NCI-H510A (cell line): ENCODE results near the gene ADGRB3.
"Not testable (repeated sequence)": the region's sequence is repeated elsewhere in the genome, so short reads cannot be mapped to it uniquely, and the experiment has no call there.

ENCODE experiments used
- DNase-seq: peaks from one replicate; lab custom pipeline; 2025; lab: John Stamatoyannopoulos, UW

ADGRB3 gene

DNA sequence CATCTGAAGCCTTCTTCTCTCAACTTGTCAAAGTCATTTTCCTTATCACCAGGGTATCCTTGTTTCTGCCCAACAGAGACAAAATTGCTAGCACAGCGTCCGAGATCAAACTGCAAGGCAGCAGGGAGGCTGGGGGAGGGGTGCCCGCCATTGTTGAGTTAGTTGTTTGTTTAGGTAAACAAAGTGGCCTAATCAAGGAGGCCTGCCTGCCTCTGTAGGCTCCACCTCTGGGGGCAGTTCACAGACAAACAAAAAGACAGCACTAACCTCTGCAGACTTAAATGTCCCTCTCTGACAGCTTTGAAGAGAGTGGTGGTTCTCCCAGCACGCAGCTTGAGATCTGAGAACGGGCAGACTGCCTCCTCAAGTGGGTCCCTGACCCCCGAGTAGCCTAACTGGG lies 155.0 kb downstream of the ADGRB3 start:
- not testable (repeated sequence) for DNase-seq

DNA sequence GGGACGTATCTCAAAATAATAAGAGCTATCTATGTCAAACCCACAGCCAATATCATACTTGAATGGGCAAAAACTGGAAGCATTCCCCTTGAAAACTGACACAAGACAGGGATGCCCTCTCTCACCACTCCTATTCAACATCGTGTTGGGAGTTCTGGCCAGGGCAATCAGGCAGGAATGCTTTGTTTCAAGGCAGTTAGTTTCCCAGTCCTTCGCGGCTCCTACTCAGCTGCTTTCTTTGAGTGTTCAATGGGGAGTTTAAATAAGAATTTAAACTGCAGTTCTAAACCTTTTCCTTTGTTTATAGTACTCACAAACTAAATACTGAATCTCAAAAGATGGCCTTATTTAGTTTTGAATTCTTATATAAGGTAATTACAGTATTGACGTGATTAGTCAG lies 179.9 kb downstream of the ADGRB3 start:
- not testable (repeated sequence) for DNase-seq

DNA sequence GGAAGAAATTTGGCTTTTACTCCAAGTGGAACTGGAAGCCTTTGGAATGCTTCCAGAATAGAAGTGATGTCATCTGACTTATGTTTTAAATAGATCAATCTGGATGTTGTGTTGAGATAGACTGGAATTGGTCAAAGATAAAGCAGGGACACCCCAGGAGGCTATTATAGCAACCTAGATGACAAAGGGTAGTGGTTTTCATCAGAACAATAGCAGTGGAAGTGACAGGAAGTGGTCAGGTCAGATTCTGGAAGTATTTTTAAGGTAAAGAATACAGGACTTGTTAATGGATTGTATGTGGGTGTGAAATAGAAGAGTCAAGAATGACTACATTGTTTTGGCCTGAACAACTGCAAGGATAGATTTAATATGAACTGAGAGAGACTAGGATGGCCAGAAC lies 191.4 kb downstream of the ADGRB3 start:
- no peak for DNase-seq

DNA sequence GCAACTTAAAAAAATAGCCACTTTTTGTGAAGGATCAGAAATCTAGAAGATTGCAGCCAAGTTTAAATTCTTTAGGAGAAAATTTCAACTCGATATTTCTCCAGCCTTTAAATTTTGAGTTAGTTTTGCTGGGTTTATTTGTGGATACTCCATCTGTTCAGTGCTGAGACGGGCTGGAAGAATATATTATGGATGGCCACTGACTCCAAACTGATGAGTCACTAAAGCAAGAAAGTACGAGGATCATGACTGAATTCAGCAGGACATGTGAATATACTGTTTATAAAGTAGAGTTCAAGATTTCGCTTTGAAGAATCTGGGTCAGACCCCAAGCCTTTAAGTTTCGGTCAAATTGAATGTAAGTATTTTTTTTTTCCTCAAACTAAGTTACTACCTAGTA lies 199.5 kb downstream of the ADGRB3 start:
- DNase-seq, result no peak

DNA sequence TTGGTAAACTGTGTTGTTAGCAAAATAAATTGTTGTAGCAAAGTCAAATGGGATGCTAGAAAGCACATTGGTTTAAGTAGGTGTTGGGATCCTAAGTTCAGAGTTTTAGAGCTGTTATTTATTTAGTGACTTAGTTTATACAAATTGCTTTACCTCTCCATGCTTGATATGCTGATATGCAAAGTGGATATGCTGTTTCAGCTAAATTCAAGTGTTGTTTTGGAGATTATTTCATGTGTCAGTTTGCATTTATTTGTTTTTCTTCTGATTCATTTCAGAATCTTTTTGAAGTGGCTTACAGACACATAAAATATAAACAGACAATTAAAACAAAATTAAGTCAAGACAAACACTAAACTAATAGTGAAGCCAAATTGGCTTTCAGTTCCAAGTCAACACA lies 203.5 kb downstream of the ADGRB3 start:
- DNase-seq, result no peak

DNA sequence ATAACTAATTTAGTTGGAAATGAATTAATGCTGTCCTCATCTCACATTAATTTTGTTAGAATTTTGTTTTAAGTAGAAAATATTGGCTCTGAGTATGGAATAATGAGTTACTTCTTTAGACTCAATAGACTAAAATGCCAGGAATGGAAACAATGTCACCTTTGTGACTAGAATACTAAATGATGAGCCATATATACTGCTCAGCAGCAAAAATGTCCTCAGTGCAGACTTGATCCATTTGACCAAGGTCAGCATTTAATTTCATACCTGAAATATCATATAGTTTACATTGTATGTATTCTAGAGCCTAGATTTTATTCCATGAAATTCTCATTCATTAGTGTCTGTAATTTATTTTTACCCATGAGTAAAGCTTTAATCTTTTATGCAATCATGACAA lies 217.7 kb downstream of the ADGRB3 start:
- no peak for DNase-seq

DNA sequence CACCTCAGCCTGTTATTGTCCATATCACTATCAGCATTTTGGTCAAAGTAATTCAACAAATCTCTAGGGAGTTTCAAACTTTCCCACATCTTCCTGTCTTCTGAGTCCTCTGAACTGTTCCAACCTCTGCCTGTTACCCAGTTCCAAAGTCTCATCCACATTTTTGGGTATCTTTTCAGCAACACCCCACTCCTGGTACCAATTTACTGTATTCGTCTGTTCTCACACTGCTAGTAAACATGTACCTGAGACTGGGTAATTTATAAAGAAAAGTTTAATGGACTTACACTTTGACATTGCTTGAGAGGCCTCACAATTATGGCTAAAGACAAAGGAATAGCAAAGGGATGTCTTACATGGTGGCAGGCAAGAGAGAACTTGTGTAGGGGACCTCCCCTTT lies 224.2 kb downstream of the ADGRB3 start:
- no peak for DNase-seq

DNA sequence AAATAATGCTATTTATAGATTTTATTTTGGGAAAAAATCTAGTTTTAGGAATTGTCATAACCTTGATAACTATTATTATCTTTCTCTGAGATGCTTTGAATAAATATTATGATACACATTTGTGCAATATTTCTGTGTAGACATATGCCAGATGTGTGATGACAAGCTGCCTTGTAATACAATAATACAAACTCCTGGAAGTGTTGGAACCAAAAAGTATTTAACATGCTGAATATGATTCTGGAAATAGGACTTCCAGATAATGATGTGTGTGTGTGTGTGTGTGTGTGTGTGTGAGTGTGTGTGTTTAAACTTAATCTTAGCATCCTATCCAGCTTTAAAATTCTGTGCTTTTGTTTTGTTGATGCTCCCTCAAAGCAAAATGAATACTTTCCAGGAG lies 233.6 kb downstream of the ADGRB3 start:
- no peak for DNase-seq

DNA sequence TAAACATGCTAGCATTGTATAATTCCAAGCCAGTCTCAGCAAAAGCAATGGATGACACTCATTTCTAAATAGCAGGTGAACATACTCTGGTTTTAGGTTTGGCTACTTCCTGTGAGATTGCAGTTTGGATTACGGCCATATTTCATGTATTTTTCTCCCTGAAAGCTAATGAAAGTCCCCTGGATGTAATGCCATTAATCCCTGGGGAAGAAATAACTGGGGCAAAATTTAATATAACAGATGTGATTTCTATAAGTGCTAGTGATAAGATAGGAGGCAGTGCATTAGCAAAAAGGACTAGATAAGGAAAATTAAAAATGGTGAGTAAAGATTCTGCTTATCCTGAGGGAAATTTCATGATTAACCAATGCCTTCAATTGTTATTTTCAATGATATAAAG lies 238.2 kb downstream of the ADGRB3 start:
- no peak for DNase-seq

DNA sequence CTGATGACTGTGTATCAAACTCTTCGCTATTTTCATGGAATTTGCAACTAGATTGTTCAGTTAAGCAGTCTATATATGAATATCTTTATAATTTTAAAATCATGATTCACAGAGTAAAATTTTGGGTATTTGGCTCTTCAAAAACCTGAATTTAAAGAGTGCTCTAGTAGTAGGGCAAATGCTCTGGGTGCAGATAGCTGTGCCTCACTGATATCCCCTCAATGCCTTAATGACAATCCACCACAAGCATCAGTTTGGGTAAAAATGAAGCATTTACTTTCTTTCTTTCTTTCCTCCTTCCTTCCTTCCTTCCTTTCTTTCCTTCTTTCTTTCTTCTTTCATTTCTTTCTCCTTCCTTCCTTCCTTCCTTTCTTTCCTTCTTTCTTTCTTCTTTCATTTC lies 239.7 kb downstream of the ADGRB3 start:
- no peak for DNase-seq

DNA sequence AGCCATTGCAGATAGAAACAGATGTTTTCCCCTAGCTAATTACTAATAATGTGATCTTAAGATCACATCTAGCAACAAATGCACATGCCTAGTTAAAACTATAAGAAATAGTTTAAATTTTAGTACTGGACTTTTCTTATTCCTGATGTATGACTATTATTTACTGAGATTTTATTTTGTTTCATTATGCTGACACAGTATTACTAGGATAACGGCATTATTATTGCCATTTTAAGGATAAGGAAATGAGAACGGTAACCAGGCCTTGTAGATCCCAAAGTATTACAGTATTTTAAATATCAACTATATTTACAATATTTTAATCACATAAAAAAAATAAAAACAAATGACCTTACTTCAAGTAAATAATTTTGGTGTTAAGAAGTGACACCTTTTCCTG lies 240.3 kb downstream of the ADGRB3 start:
- no peak for DNase-seq

DNA sequence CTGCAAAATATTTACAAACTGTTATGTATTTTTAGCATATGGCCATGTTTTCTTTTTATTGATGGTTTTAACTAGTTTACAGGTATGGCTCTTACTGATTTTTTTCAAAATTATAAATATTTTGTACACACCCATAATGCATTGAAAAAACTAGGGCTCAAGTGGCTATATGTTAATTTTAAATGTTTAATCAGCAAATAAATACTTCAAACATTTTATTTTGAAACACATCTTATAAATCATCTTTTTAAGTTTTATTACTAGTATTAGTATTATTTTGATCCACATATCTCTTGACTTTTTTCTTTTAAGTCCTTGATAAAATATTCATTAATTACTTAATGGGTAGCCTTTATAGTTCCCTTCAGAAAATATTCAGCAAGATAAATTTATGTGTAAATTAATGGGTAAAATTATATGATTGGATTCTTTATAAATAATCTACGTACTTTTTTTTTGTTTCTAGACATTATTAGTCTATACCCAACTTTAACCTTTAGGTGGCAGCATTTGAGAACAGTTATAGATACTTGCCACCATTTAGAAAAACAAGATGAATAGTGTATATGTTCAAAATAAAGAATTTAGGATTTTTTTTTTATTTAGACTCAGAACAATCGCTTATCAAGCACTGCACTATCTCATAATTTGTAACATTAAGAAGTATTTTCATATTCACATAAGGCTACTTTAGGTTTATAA lies 241.9 kb downstream of the ADGRB3 start:
- DNase-seq, result no peak

DNA sequence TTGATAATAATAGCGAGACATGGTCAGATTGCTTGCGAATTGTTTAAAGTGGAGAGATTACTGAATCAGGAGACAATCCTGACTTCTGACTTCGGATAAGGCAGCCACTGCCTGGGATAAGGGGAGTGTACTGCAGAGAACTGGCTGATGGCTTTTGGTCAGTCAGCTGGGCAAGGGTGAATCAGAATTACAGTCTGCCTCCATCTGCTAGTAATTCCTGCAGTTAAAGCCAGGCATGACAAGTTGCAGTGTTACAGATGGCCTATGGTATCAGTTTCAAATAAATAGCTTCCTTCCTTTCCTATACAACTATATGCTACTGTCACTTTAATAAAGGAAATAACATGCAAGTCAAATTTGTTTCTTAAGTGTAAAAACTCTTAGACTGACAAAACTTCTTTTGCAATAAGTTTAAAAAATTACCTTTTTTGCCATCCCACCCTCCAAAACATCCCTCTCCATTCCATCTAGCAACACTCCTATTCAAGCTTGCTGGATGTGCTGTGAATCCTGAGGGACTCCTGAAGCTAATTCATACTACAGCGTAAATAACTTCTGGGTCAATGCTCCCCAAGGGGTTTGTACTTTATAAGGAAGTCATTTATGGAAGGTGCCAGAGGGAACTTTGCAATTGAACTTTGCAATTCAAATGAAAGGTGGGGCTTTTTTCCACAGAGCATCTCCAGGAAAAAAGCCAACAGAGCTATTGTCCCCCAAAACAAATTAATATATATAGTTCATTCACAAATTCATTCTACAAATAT lies 245.2 kb downstream of the ADGRB3 start:
- DNase-seq, result no peak

DNA sequence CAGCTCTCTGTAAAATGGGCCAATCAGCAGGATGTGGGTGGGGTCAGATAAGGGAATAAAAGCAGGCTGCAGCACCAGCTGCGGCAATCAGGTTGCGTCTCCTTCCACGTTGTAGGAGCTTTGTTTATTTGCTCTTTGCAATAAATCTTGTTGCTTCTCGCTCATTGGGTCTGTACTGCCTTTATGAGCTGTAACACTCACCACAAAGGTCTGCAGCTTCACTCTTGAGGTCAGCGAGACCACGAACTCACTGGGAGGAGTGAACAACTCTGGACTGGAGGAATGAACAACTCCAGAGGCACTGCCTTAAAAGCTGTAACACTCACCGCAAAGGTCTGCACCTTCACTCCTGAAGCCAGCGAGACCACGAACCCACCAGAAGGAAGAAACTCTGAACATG lies 248.2 kb downstream of the ADGRB3 start:
- not testable (repeated sequence) for DNase-seq

DNA sequence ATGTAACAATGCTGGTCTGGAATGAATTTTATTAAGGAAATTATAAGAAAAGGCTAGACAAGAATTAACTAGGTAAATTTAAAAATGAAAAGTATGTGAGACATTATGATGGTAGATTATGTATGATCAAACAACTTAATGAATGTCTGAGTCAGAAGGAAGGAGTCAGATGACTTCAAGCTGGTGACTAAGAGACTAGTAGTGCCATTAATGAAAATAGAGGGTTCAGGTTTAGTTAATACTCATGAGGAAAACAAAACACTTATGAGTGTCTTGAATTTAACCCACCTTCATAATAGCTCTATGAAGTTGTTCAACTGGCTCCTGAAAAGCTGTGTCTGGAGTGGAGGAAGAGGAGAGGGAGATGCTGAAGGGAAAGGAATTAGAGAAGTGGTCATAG lies 256.3 kb downstream of the ADGRB3 start:
- no peak for DNase-seq

DNA sequence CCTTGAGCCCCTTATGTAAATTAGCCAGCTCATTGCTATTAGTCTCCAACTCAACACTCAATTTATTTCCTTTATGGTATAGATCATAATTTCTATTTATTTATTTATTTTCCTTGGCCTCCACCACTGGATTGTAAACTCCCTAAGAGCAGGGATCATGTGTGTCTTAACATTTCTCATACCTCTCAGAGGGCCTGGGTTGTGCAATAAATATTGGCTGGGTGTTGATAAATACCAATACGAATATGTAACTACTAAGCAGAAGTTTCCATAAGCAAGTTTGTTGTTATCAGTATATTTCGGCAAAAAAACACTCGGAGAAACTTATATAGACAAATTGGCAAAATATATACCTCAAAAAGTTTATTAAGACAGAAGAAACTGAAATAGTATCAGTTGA lies 257.4 kb downstream of the ADGRB3 start:
- DNase-seq, result no peak

DNA sequence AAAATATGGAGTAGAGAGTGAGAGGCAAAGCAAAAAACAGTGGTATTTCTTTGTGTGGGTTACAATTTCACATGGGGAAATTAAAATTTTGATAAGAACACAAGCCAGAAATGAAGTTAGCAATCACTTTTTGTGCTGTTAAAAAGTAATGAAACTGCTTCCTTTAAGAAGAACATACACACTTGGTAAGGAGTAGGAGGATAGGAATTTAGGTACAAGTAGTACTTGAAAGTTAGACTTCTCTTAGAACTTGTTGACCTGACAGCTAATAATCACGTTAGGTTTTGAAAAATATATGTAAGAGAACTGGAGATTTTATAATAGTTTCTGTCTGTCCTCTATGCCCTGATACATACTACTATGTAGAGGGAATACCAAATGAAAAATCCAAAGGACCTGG lies 260.8 kb downstream of the ADGRB3 start:
- DNase-seq, result no peak

DNA sequence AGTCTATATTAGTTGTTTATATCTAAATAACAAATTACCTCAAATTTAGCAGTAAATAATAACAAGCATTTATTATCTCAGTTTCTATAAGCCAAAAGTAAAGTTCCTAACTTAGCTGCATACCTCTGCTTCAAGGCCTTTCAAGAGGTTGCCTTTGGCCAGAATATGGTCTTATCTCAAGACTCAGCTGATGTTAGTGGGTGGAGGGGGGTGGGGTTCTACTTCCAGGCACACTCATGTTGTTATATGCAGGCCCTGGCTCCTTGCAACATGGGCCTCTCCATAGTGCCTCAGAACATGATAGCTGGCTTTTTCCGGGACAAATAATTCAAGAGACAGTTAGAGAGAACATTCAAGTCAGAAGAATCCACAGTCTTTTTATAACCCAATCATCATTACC lies 266.0 kb downstream of the ADGRB3 start:
- no peak for DNase-seq

DNA sequence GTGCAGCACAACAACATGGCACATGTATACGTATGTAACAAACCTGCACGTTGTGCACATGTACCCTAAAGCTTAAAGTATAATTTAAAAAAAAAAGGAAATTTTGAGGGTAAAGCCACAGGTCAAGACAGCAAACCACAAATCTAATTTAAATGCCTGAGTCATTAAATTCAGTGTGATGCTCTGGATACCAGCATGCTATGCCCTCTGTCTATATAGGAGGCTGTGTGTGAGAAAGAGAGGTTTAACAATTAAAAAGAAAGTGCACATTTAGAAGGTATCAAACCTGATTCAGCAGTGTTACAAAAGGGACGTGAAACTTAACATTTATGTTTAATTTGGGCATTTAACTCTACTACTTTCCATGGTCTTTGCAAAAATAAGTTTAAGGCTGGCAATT lies 276.3 kb downstream of the ADGRB3 start:
- DNase-seq, result no peak

DNA sequence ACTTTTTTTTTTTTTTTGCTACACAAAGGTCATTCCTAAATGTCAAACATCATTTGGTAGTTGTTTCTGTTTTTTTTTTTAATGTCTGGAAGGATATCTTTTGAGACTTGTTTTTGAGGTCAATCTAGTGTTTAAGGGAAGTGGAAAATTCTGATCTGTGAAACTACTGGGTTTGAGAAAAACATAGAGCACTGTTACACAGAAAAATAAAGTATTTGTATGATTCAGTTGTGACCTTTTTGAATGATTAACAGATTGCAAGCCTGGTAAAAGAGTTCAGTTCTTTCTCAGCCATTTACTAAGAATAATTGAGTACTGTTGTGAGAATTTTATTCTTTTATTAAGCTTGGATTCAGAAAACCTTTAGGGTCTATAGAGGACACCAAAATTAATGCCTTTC lies 276.7 kb downstream of the ADGRB3 start:
- DNase-seq, result no peak

DNA sequence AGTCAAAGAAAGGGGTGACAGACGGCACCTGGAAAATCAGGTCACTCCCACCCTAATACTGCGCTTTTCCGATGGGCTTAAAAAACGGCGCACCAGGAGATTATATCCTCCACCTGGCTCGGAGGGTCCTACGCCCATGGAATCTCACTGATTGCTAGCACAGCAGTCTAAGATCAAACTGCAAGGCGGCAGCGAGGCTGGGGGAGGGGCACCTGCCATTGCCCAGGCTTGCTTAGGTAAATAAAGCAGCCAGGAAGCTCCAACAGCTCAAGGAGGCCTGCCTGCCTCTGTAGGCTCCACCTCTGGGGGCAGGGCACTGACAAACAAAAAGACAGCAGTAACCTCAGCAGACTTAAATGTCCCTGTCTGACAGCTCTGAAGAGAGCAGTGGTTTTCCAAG lies 277.7 kb downstream of the ADGRB3 start:
- DNase-seq, result not testable (repeated sequence)

DNA sequence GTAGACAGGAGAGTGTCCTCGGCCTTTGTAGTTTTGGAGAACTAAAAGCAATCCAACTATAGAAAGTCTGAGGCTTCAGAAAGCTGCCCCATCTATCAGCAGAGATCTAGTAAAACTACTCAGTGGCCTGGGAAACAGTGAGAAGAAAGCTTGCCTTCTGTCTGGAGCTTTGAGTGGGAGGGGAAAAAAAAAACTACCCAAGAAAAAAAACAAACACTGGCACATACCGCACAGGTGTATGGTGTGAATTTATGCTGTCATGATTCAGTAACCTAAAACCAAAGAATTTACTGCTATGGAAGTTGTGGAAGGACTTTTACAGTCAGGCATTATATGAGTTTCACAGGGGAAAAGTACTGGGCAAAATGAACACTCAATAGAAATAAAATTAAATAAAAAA lies 280.5 kb downstream of the ADGRB3 start:
- DNase-seq, result no peak

DNA sequence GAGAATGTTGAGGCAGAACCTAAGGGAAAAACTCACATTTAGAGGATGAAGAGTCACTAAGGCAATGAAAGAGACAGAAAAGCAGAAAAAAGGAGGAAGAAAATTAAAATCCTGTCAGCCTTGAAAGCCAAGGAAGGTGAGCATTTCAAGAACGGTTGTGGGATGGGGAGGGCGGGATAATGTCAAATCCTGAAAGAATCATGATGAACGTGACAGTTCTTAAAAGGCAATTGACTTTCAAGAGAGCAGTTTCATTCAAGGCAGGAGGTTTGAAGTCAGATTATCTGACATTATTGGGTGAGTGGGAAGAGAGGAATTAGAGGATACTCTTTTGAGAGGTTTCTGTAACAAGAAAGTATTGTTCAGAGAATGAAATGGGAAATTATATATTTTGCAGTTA lies 284.5 kb downstream of the ADGRB3 start:
- no peak for DNase-seq

DNA sequence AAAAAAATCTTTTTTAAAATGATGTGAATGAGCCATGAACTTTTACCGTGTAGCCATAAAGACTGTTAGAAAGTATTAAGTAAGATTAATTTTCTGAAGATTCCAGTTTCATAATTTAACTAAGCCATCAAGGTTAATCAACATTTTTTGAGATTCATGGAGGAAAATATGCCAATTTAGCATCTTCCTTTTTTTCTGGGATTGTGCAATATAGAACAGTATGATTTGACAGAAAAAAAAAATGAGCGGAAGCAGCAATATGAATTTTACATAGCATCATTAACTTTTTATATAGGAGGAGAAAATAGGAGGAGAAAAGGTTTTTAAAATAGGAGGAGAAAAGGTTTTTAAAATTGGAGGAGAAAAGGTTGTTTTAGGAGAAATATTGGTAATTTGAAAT lies 306.3 kb downstream of the ADGRB3 start:
- DNase-seq, result no peak
